COR-L47 (cell line): Measurements from ENCODE around the gene UQCRHL.
"Not testable (repeated sequence)": the region's sequence is repeated elsewhere in the genome, so short reads cannot be mapped to it uniquely, and the experiment has no call there.

ENCODE experiments used
- DNase-seq: peaks from one replicate; lab custom pipeline; 2025; lab: John Stamatoyannopoulos, UW

UQCRHL gene

GRCh38 chr1:15835205-15835740 lies 27.8 kb upstream of the UQCRHL start:
- DNase-seq = peak; percentile 50

GRCh38 chr1:15834406-15835204 lies 27.2 kb upstream of the UQCRHL start:
- DNase-seq = peak; percentile 95

GRCh38 chr1:15833842-15834405 lies 26.5 kb upstream of the UQCRHL start:
- no peak for DNase-seq

GRCh38 chr1:15833069-15833679 lies 25.7 kb upstream of the UQCRHL start:
- peak; percentile 65 for DNase-seq

- DNase-seq = no peak
Observed at GRCh38 chr1:15830258-15830657, 22.8 kb upstream of the UQCRHL start.

- not testable (repeated sequence) for DNase-seq
Observed at GRCh38 chr1:15828931-15829330, 21.5 kb upstream of the UQCRHL start.

GRCh38 chr1:15827567-15827966 lies 20.1 kb upstream of the UQCRHL start:
- not testable (repeated sequence) for DNase-seq

- no peak for DNase-seq
Observed at GRCh38 chr1:15826810-15827507, 19.5 kb upstream of the UQCRHL start.

- DNase-seq = no peak
Observed at GRCh38 chr1:15825800-15826199, 18.4 kb upstream of the UQCRHL start.

GRCh38 chr1:15820478-15820877 lies 13.0 kb upstream of the UQCRHL start:
- no peak for DNase-seq

- DNase-seq = no peak
Observed at GRCh38 chr1:15816674-15817073, 9.2 kb upstream of the UQCRHL start.

- DNase-seq = no peak
Observed at GRCh38 chr1:15810073-15810472, 2.6 kb upstream of the UQCRHL start.

- DNase-seq = no peak
Observed at GRCh38 chr1:15808955-15809354, 1.5 kb upstream of the UQCRHL start.

GRCh38 chr1:15807121-15807520 lies 328 bp downstream of the UQCRHL start:
- no peak for DNase-seq

GRCh38 chr1:15804060-15804459 lies 3.4 kb downstream of the UQCRHL start:
- no peak for DNase-seq

- DNase-seq = peak; percentile 55
Observed at GRCh38 chr1:15803380-15803779, 4.1 kb downstream of the UQCRHL start.

- DNase-seq = no peak
Observed at GRCh38 chr1:15802234-15802965, 5.0 kb downstream of the UQCRHL start.

- DNase-seq = peak; percentile 34
Observed at GRCh38 chr1:15799928-15800835, 7.3 kb downstream of the UQCRHL start.

GRCh38 chr1:15799004-15799867 lies 8.2 kb downstream of the UQCRHL start:
- no peak for DNase-seq
